ENCODE measurements around the gene TMTC4. TPM values are rescaled to one million over a fixed set of nuclear protein-coding genes. Genes with fewer than 3 reads are reported as not detected.

Gene TMTC4
- total RNA-seq, 3 donors from 2014 or later, result 16.6 to 28.2 (median 16.8) TPM

DNA sequence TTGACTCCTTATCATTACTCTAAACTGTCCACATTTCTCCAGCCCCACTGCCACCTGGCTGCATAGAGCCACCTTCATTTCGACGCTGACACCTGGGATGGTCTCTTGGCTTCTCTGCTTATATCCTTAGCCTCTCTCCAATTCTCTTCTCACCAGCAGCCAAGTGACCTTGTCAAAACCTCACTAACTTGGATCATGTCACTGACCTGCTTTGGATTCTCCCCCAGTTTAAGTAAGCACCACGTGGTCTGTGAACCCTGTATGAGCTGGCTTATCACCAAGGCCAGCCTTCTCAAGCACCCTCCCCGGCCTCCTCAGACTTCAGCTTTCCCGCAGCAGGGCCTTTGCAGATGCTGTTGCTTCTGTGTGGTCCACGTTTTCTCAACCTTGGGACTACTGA is 73.7 kb downstream of the TMTC4 start:
- no peak for DNase-seq (ENCODE audit: low spot score in 2 of 2)
- no peak overlapping the region for H3K4me3 ChIP-seq
- TF ChIP-seq POLR2A (IDR thresholded peaks at IDR 0.05) (no peak), POLR2AphosphoS5 (IDR thresholded peaks at IDR 0.05) (no peak)
- TF ChIP-seq, protein P1, sequence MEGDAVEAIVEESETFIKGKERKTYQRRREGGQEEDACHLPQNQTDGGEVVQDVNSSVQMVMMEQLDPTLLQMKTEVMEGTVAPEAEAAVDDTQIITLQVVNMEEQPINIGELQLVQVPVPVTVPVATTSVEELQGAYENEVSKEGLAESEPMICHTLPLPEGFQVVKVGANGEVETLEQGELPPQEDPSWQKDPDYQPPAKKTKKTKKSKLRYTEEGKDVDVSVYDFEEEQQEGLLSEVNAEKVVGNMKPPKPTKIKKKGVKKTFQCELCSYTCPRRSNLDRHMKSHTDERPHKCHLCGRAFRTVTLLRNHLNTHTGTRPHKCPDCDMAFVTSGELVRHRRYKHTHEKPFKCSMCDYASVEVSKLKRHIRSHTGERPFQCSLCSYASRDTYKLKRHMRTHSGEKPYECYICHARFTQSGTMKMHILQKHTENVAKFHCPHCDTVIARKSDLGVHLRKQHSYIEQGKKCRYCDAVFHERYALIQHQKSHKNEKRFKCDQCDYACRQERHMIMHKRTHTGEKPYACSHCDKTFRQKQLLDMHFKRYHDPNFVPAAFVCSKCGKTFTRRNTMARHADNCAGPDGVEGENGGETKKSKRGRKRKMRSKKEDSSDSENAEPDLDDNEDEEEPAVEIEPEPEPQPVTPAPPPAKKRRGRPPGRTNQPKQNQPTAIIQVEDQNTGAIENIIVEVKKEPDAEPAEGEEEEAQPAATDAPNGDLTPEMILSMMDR (IDR thresholded peaks at IDR 0.05), result no peak

DNA sequence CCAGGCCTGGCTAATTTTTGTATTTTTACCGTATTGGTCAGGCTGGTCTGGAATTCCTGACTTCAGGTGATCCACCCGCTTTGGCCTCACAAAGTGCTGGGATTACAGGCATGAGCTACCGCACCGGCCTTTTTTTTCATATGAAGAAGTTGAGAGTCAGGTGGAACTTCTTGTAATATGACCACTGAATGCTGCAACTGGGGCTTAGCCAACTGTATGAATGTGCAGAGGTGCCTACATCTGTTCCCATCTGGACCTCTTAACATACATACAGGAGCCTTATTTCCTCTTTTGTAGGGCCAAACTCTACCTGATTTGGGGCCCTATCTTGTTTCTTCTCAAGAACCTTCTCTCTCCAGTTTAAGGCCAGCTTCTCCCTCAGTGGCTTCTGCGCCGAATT is 74.1 kb downstream of the TMTC4 start:
- H3K36me3 ChIP-seq, result no peaks in the 10 kb centered on the region
- H3K27me3 ChIP-seq, result no peaks in the 10 kb centered on the region
- H3K9me3 ChIP-seq, result no peaks in the 10 kb centered on the region
- TF ChIP-seq POLR2A (IDR thresholded peaks at IDR 0.05) (no peak), POLR2AphosphoS5 (IDR thresholded peaks at IDR 0.05) (no peak)
- TF ChIP-seq, protein P1 (IDR thresholded peaks at IDR 0.05), result no peak
- DNase-seq (ENCODE audit: low spot score in 2 of 2), result no peak
- intact Hi-C loops (cut with DNase I; ENCODE audit: low total_unique reads), result no loop called here
- no peak overlapping the region for H3K27ac ChIP-seq
- H3K4me3 ChIP-seq, result no peak overlapping the region
- H3K4me1 ChIP-seq, result no peaks in the 10 kb centered on the region

More for the DNA sequence above, 73.7 kb downstream of the TMTC4 start:
- Histone ChIP-seq H3K27ac (no peak overlapping the region), H3K9me3 (no peaks in the 10 kb centered on the region), H3K27me3 (no peaks in the 10 kb centered on the region), H3K4me1 (no peaks in the 10 kb centered on the region), H3K36me3 (no peaks in the 10 kb centered on the region)
- intact Hi-C loops (cut with DNase I; ENCODE audit: low total_unique reads), result no loop called here

DNA sequence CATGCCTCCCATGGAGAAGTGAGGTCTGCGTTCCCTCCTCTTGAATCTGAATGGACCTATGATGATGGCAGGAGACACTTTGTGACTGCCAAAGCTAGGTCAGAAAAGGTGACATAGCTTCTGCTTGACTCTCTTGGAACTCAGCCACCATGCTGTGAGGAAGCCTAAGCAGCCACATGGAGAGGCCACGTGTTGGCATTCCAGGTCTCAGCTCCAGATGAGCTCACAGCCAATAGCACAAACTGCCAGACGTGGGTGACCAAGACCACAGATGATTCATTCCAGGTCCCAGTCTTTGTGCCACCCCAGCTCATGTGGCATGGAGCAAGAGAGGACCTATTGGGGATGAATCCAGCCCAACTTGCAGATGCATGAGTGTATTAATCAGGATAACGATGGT is 77.3 kb downstream of the TMTC4 start:
- no peak overlapping the region for H3K27ac ChIP-seq
- H3K4me3 ChIP-seq, result no peak overlapping the region
- no peaks in the 10 kb centered on the region for H3K36me3 ChIP-seq
- H3K27me3 ChIP-seq, result no peaks in the 10 kb centered on the region
- TF ChIP-seq POLR2A (IDR thresholded peaks at IDR 0.05), result no peak
- TF ChIP-seq POLR2AphosphoS5 (IDR thresholded peaks at IDR 0.05), result no peak
- TF ChIP-seq, protein P1 (IDR thresholded peaks at IDR 0.05), result no peak
- no peak for DNase-seq (ENCODE audit: low spot score in 2 of 2)
- intact Hi-C loops (cut with DNase I; ENCODE audit: low total_unique reads), result no loop called here
- H3K4me1 ChIP-seq, result no peaks in the 10 kb centered on the region
- no peaks in the 10 kb centered on the region for H3K9me3 ChIP-seq

DNA sequence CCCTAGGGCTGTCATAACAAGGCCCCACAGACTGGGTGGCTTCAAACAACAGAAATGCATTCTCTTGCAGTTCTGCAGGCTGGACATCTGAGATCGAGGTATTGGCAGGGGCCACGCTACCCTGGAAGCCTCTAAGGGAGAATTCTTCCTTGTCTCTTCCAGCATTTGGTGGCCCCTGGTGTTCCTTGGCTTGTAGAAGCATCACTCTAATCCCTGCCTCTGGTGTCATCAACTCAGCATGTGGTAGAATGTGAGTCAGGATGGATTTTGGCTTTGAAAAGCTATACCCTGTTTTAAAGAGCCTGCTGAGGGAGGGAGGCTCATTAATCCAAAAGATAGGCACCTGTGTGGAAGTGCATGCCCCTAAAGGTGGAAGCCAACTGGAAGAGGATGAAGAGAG is 78.1 kb downstream of the TMTC4 start:
- H3K36me3 ChIP-seq, result no peaks in the 10 kb centered on the region
- intact Hi-C loops (cut with DNase I; ENCODE audit: low total_unique reads), result no loop called here
- no peaks in the 10 kb centered on the region for H3K9me3 ChIP-seq
- DNase-seq (ENCODE audit: low spot score in 2 of 2), result no peak
- no peaks in the 10 kb centered on the region for H3K27me3 ChIP-seq
- no peak overlapping the region for H3K27ac ChIP-seq
- H3K4me1 ChIP-seq, result no peaks in the 10 kb centered on the region
- TF ChIP-seq, protein P1 (IDR thresholded peaks at IDR 0.05), result no peak
- TF ChIP-seq POLR2AphosphoS5 (IDR thresholded peaks at IDR 0.05) (no peak), POLR2A (IDR thresholded peaks at IDR 0.05) (no peak)
- H3K4me3 ChIP-seq, result no peak overlapping the region

DNA sequence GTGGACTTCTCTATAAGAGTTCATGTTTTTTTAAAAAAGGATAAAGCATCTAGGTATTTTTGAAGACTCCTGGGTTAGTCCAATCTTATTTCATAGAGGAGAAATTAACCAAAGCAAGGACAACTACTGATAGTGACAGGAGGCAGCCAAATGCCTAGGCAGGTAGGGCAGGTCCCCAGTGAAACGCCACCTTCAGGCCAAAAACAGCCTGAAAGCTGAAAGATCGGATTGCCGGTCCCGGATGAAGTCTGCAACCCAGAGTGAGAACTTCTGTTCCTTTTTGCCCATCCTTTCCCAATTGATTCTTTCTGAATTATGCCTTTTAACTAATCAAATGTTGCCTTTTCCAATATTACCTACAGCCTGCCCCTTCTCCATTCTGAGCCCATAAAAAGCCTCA is 79.9 kb downstream of the TMTC4 start:
- intact Hi-C loops (cut with DNase I; ENCODE audit: low total_unique reads), result no loop called here
- Histone ChIP-seq H3K36me3 (no peaks in the 10 kb centered on the region), H3K4me1 (no peaks in the 10 kb centered on the region), H3K27ac (no peak overlapping the region), H3K9me3 (no peaks in the 10 kb centered on the region), H3K27me3 (no peaks in the 10 kb centered on the region), H3K4me3 (no peak overlapping the region)
- TF ChIP-seq, protein P1 (IDR thresholded peaks at IDR 0.05), result no peak
- no peak for TF ChIP-seq POLR2A (IDR thresholded peaks at IDR 0.05)
- TF ChIP-seq POLR2AphosphoS5 (IDR thresholded peaks at IDR 0.05), result no peak
- DNase-seq (ENCODE audit: low spot score in 2 of 2), result no peak

Data from breast epithelium (tissue), 4 donors.